Renal pelvis (tissue), 4 donors: ENCODE results near the gene HECTD4. TPM values are rescaled to one million over a fixed set of nuclear protein-coding genes. Genes with fewer than 3 reads are reported as not detected.

Source experiments
- DNase-seq: peaks from one replicate; pipeline ENCODE4 v3.0.0-alpha.2; 2013
- polyA plus RNA-seq, 3 donors: library from polyadenylated mRNA; unstranded; fragments of 120-200 nt; gene quantifications; one replicate each; pipeline ENCODE4 v1.2.1, GENCODE V29; 2013; ENCODE audit not compliant: insufficient read length in 3 of 3

Gene HECTD4
- polyA plus RNA-seq, 3 donors, result 39.4 to 66.7 (median 63.8) TPM

GRCh38 chr12:112214064-112214463, 168.2 kb downstream of the HECTD4 start:
- no peak for DNase-seq

DNA sequence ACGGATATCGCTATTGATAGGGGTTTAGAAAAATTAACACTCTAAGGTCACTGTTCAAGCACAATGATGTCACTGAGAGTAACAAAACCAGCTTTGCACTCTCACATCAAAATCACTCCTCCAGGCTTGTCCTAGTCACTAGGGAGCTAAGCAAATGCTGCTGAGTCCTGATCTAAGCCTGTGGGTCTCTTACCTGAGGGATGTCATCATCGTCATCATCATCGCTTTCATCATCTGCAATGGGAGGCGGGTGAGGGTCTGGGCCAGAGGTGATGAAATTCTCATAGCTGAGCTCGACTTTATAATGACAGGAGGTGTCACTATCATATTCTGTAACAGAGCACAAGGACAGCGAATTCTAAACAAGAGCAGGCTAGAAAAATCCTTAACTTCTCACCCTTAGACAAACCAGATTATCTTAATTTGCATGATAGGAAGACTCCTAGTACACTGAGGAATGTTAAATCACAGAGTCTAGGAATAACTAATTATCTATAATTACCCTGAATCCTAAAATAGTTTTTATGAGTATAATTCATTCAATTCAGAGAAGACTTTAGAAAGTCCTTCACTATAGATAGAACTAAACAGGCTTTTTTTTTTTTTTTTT, 173.8 kb downstream of the HECTD4 start:
- DNase-seq, result no peak

- no peak for DNase-seq
These were observed 174.8 kb downstream of the HECTD4 start for GRCh38 chr12:112207397-112207924.

GRCh38 chr12:112206944-112207343, 175.3 kb downstream of the HECTD4 start:
- no peak for DNase-seq

DNA sequence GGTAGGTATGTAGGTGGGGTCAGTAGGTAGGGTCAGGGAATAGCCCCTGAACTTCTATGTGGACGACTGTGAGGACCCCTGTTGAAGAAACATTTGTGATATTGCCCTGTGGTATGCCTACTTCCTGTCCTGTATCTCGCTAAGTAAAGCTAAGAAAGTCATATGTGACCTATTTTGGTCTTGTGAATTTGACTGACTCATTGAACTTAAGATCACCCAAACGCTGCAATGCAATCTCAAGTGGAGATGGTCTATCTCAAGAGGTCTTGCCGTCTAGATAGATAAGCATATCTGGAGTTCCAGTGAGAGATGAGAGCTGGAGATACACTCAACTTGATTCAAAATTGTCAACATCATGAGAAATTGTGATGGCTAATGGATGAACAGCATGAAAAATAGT, 183.1 kb downstream of the HECTD4 start:
- DNase-seq, result no peak

DNA sequence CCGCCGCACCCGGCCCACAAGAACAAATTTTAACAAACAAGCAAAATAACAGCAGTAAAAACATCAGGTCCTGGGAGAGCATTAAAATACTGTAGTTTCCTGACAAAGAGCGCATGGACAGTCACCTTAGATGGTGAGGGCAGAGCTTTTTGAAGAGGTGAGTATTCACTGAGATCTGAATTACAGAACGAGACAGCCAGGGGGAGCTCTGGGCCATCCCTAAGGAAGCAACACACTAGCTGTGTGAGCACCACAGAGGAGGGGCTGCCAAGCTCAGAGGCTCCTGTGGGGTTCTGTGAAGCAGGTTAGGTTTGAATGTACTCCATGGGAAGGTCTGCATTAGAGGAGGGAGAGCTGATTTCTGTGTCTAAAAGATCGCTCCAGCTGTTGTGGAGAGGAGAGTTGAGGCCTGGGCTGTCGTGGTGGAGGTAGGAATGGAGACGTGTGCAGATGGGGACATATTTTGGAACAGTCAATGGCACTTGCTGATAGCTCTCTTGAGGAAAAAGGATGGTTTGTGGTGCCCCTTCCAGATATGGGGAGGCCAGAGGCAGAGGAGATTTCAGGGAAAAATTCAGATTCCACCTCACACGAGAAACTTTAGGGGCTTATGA, 184.0 kb downstream of the HECTD4 start:
- peak; percentile 41 for DNase-seq

GRCh38 chr12:112196196-112196875, 185.9 kb downstream of the HECTD4 start:
- DNase-seq, result no peak

DNA sequence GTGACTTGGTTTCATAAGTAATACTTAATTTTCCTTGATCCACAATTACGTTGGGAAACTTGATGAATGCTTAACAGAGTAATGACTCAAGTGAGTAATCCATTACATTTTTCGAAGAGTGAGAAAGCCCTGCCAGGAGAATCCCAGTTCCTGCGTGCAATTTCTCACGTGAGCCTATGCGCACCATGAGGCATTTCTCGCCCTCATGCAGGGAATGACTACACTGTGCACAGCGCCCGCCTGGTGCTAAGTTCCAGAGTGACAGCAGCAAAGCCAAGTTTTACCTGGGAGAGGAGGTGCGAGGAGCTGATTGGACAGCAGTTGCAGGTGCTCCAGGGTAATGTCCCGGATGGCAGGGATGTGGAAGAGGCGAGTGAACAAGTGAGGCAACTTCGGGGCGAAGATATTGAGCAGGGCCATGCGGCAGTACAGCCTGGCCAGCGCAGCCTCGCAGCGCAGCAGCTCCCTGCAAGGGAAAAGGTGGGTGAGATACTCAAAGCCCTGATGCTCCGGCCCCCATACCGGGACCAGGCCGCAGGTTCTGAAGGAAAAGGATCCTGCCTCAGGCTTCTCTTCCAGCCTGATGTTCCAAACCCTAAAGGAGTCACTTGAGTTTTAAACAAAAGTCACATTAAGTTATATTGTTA, 187.5 kb downstream of the HECTD4 start:
- no peak for DNase-seq

GRCh38 chr12:112192475-112192874, 189.8 kb downstream of the HECTD4 start:
- DNase-seq, result no peak

DNA sequence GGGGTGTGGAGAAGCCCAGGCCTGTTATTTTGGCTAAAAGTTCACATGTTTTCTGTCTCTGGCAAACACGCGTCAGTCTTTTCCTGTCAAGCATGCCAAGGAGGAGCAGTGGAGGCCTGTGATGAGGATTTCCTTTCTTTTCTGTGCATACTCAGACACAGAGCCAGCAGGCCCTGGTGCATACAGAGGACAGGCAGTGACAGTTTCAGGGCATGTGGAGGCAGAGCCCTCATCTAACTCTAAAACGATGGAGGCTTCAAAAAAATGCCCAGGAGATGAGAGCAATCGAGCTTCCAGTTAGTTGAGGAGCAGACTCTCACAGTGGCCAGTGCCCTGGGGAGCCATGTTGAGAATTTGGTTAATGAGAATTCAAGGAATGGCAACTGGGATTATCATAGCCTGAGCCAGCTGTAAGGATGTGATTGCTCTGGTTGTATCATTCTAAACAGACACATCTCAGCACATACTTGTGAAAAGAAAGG, 190.3 kb downstream of the HECTD4 start:
- DNase-seq, result no peak

DNA sequence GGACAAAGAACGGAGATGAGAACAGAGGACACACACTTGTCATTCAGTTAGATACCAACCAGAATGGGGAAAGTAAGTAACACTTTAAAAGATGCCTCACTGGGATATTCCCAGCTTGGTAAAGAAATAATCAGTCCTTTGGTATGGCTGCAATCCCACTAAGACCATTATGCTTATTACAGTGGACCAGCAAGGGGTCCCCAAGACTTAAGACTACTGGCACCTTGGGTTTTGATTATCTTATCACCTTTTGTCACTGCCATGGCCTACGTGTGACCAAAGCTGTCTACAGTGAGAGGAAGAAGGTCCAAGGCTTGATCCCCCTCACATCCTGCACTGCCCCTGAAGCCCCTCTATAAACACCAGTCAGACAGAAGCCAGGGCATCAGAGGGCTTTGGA, 191.0 kb downstream of the HECTD4 start:
- no peak for DNase-seq

DNA sequence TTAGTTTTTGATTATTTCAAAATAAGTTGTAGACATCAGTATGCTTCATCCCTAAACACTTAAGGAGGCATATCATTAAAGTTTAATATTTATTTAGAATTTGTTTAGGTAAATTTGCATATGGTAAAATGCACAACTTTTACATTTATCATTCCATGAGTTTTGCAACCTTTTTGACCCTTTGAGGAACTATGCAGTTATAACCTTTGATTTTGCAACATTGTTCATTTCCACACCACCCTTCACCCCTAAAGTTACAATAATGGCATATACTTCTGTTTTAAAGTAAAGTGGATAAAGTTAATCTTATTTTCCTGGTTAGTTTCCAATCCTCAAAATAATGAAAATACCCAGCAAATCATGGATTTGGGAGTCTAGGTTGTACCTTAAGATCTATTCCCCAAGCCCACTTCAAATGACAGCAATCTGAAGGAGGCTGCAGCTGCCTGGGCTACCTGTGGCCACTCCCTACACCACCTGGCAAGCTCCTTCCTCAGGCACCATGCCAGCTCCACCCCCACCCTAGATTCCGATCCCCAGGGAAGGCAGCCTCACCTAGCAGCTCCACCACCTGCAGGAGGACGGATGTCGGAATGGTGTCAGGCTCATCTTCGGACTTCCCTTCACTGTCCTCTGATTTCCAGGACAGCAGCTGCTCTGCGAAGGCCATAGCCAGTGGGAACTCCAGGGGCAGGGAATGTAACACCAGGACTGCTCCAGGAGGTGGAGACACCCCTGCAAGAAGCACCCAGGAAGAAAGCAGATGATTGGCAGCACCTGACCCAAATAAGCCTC, 191.8 kb downstream of the HECTD4 start:
- DNase-seq, result no peak

- no peak for DNase-seq
These were observed 194.0 kb downstream of the HECTD4 start for GRCh38 chr12:112188130-112188830.

GRCh38 chr12:112185093-112185923, 196.9 kb downstream of the HECTD4 start:
- no peak for DNase-seq

GRCh38 chr12:112184056-112184887, 198.0 kb downstream of the HECTD4 start:
- DNase-seq, result no peak

DNA sequence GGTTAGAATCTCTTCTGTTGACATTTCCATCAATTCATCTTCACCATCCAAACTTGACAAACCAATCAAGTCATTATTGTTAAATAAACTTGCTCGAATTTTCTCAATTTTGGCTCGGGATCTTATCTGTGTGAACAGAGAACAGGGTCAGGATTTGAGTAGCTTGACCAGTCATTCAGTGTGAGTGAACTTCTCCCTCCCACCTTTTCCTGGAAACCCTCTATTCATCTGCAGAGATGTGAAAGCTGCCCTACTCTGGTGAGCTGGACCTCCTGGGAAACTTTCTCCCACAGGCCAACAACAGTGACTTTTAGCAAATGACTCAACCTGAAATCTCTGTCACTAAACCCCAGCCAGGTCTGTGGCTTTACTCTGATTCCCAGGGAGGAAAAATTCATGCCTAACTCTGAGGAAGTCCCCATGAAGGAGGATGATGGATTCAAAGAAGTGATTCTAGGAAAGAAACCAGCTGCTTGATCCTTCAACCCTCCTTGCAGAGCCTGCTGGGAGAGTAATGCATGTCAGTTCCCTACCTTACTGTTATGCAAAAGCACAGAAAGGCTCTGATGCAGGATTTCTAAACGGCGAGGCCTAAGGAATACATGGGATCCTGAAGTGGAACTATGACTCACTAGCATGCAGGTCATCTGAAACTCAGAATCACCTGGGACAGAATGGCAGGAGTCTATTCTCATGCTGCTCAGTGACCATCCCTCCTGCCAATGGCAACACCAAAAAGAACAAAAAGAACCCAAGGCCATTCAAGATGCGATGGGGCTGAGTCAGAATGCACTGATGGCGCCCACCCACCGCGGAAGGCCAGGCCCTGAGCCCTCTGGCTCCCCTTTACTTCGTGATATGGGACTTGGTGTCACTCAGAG, 198.8 kb downstream of the HECTD4 start:
- no peak for DNase-seq

GRCh38 chr12:112182499-112182898, 199.7 kb downstream of the HECTD4 start:
- no peak for DNase-seq

- no peak for DNase-seq
These were observed 201.8 kb downstream of the HECTD4 start for GRCh38 chr12:112180422-112180821.
